ENCODE data around the gene GPBP1. TPM values are rescaled to one million over a fixed set of nuclear protein-coding genes. Genes with fewer than 3 reads are reported as not detected.

The GPBP1 gene
- total RNA-seq, 1 experiment from 2014 or later, result 69.5 TPM

DNA sequence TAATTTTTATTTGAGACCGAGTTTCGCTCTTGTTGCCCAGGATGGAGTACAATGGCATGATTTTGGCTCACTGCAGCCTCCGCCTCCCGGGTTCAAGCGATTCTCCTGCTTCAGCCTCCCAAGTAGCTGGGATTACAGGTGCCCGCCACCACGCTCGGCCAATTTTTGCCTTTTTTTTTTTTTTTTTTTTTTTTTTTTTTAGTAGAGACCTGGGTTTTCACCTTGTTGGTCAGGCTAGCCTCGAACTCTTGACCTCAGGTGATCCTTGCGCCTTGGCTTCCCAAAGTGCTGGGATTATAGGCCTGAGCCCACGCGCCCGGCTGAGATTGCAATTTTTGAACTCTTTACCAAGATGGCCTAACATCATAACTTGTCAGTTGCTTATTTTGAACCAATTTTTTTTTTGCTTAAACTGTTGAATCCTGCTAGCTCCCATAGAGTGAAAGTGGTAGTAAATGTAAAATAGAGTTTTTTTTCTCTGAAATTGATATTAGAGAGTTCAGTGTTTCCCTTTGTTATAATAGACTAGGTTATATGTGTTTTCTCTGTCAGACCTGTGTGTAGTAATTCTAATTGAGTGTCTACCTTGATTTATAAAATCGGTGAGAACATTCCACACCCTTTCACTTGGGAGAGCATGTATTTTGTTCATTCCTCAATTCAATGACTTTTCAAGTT is 3.8 kb downstream of the GPBP1 start:
- intact Hi-C loops (cut with micrococcal nuclease), result no loop called here
- ChIA-PET RAD21 (ENCODE audit: low non-redundant PET in 1 of 2, low total read pairs in 2 of 2, uncharacterized antibody in 2 of 2, unreplicated experiment in 2 of 2) (no interaction called here), POLR2A (no interaction called here), CTCF (no interaction called here)
- DNase-seq (ENCODE audit: low read depth, low spot score) (no peak), ATAC-seq (no peak)
- no peak overlapping the region for H3K4me3 ChIP-seq (replicated peaks in 1 of 2; ENCODE audit: low read depth in 1 of 2, low read length in 2 of 2)
- H3K9me2 ChIP-seq (ENCODE audit: insufficient read depth), result no peaks in the 10 kb centered on the region
- H3K79me2 ChIP-seq (ENCODE audit: insufficient read depth, low read length), result peaks cover 88% of the 10 kb centered on the region
- TF ChIP-seq YY1 (IDR thresholded peaks at IDR 0.05; ENCODE audit: extremely low read depth, insufficient replicate concordance, low read depth, low read length), result no peak
- TF ChIP-seq, protein P1, sequence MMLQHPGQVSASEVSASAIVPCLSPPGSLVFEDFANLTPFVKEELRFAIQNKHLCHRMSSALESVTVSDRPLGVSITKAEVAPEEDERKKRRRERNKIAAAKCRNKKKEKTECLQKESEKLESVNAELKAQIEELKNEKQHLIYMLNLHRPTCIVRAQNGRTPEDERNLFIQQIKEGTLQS (IDR thresholded peaks at IDR 0.05), result no peak
- no peak for TF ChIP-seq POLR2AphosphoS5 (IDR thresholded peaks at IDR 0.05; ENCODE audit: low read depth, low read length)
- no peak for TF ChIP-seq CEBPB (IDR thresholded peaks at IDR 0.05; ENCODE audit: low read depth)
- TF ChIP-seq, protein P2, sequence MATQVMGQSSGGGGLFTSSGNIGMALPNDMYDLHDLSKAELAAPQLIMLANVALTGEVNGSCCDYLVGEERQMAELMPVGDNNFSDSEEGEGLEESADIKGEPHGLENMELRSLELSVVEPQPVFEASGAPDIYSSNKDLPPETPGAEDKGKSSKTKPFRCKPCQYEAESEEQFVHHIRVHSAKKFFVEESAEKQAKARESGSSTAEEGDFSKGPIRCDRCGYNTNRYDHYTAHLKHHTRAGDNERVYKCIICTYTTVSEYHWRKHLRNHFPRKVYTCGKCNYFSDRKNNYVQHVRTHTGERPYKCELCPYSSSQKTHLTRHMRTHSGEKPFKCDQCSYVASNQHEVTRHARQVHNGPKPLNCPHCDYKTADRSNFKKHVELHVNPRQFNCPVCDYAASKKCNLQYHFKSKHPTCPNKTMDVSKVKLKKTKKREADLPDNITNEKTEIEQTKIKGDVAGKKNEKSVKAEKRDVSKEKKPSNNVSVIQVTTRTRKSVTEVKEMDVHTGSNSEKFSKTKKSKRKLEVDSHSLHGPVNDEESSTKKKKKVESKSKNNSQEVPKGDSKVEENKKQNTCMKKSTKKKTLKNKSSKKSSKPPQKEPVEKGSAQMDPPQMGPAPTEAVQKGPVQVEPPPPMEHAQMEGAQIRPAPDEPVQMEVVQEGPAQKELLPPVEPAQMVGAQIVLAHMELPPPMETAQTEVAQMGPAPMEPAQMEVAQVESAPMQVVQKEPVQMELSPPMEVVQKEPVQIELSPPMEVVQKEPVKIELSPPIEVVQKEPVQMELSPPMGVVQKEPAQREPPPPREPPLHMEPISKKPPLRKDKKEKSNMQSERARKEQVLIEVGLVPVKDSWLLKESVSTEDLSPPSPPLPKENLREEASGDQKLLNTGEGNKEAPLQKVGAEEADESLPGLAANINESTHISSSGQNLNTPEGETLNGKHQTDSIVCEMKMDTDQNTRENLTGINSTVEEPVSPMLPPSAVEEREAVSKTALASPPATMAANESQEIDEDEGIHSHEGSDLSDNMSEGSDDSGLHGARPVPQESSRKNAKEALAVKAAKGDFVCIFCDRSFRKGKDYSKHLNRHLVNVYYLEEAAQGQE (IDR thresholded peaks at IDR 0.05; ENCODE audit: low read depth), result no peak
- TF ChIP-seq RAD21 (IDR thresholded peaks at IDR 0.05; ENCODE audit: low read depth), result no peak
- no peak for TF ChIP-seq ZFX (IDR thresholded peaks at IDR 0.05)
- no peak for TF ChIP-seq SIN3A (IDR thresholded peaks at IDR 0.05; ENCODE audit: low read depth)
- TF ChIP-seq FOSL1 (IDR thresholded peaks at IDR 0.05; ENCODE audit: low read depth), result no peak
- TF ChIP-seq, protein P3, sequence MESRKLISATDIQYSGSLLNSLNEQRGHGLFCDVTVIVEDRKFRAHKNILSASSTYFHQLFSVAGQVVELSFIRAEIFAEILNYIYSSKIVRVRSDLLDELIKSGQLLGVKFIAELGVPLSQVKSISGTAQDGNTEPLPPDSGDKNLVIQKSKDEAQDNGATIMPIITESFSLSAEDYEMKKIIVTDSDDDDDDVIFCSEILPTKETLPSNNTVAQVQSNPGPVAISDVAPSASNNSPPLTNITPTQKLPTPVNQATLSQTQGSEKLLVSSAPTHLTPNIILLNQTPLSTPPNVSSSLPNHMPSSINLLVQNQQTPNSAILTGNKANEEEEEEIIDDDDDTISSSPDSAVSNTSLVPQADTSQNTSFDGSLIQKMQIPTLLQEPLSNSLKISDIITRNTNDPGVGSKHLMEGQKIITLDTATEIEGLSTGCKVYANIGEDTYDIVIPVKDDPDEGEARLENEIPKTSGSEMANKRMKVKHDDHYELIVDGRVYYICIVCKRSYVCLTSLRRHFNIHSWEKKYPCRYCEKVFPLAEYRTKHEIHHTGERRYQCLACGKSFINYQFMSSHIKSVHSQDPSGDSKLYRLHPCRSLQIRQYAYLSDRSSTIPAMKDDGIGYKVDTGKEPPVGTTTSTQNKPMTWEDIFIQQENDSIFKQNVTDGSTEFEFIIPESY (IDR thresholded peaks at IDR 0.05; ENCODE audit: extremely low read depth, insufficient replicate concordance, low read length), result no peak
- TF ChIP-seq SRF (IDR thresholded peaks at IDR 0.05; ENCODE audit: low read depth), result no peak
- TF ChIP-seq EZH2phosphoT487 (IDR thresholded peaks at IDR 0.05; ENCODE audit: borderline replicate concordance), result no peak
- TF ChIP-seq TCF7L2 (IDR thresholded peaks at IDR 0.05; ENCODE audit: borderline replicate concordance, extremely low read depth, insufficient read depth, insufficient read length), result no peak
- no peak for TF ChIP-seq SP1 (IDR thresholded peaks at IDR 0.05; ENCODE audit: low read depth)
- TF ChIP-seq JUND (IDR thresholded peaks at IDR 0.05), result no peak
- TF ChIP-seq, protein P4, sequence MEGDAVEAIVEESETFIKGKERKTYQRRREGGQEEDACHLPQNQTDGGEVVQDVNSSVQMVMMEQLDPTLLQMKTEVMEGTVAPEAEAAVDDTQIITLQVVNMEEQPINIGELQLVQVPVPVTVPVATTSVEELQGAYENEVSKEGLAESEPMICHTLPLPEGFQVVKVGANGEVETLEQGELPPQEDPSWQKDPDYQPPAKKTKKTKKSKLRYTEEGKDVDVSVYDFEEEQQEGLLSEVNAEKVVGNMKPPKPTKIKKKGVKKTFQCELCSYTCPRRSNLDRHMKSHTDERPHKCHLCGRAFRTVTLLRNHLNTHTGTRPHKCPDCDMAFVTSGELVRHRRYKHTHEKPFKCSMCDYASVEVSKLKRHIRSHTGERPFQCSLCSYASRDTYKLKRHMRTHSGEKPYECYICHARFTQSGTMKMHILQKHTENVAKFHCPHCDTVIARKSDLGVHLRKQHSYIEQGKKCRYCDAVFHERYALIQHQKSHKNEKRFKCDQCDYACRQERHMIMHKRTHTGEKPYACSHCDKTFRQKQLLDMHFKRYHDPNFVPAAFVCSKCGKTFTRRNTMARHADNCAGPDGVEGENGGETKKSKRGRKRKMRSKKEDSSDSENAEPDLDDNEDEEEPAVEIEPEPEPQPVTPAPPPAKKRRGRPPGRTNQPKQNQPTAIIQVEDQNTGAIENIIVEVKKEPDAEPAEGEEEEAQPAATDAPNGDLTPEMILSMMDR (IDR thresholded peaks at IDR 0.05 in 2 of 3, conservative IDR thresholded peaks at IDR 0.05 in 1 of 3; ENCODE audit: borderline replicate concordance in 1 of 3, insufficient read depth in 1 of 3, low read depth in 2 of 3, low read length in 2 of 3), result no peak
- no peak for TF ChIP-seq ZNF274 (IDR thresholded peaks at IDR 0.05; ENCODE audit: low read depth, low read length)
- TF ChIP-seq, protein P5, sequence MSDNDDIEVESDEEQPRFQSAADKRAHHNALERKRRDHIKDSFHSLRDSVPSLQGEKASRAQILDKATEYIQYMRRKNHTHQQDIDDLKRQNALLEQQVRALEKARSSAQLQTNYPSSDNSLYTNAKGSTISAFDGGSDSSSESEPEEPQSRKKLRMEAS (IDR thresholded peaks at IDR 0.05), result no peak
- H3K4me2 ChIP-seq (ENCODE audit: low read length), result peak overlapping the region; percentile 8; the same call in 1 of the 2 replicates
- H3K27ac ChIP-seq (ENCODE audit: low read depth, low read length), result no peak overlapping the region
- BruUV-seq (replicated peaks), result no TSS peak
- H3K9me3 ChIP-seq (ENCODE audit: control insufficient read depth in 1 of 2, insufficient read depth in 1 of 2, low read depth in 1 of 2, low read length in 2 of 2), result no peaks in the 10 kb centered on the region
- no peaks in the 10 kb centered on the region for H3K27me3 ChIP-seq (ENCODE audit: insufficient read depth, low read length)
- H3K36me3 ChIP-seq (ENCODE audit: control insufficient read depth in 1 of 2, insufficient read depth in 2 of 2, low read length in 2 of 2), result peaks cover 18 to 34% of the 10 kb centered on the region in 2 experiments; a peak in 3 of 4 replicates
- H2AFZ ChIP-seq (ENCODE audit: low read depth, low read length, poor library complexity, severe bottlenecking), result no peak overlapping the region
- peaks cover 6% of the 10 kb centered on the region; the same call in 1 of the 2 replicates for H4K20me1 ChIP-seq (ENCODE audit: insufficient read depth)
- peaks cover 21 to 31% of the 10 kb centered on the region in 2 experiments for H3K4me1 ChIP-seq (ENCODE audit: control insufficient read depth in 1 of 2, insufficient read depth in 2 of 2, low read length in 2 of 2)
- no peak overlapping the region for H3K9ac ChIP-seq (ENCODE audit: low read length)
